Activated CD4-positive, alpha-beta T cell treated with anti-CD3 and anti-CD28 coated beads for 4 hours (primary cell): ENCODE results near the gene DIP2C.
"Not testable (repeated sequence)": the region's sequence is repeated elsewhere in the genome, so short reads cannot be mapped to it uniquely, and the experiment has no call there.

Source experiments
- DNase-seq, 2 donors: peaks; one replicate each; pipeline ENCODE4 v3.0.0-alpha.2; 2020

Gene DIP2C

DNA sequence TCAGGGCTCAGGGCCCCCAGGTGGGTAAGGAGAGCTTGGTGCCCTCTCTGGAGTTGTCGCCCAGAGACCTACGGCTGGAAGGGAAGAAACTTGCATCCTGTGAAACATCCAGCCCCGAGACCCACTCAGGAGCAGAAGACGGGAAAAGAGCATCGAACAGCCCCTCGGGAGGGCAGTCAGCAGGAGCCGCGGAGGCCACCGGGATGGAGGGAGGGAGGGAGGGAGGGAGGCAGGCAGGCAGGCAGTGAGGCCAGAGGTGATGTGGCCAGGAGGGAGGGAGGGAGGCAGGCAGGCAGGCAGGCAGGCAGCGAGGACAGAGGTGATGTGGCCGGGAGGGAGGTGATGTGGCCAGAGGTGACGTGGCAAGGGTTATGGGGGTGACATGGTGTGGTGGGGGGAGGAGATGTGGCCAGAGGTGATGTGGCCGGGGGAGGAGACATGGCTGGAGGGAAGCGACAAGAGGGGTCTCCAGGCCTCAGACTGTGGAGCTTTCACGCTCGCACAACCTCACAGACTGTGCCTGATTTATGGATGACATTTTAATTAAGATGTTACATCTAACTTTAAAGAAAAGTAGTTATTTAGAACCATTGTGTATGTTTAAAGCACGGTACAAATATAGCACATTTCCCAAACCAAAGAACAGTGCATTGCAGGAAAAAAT, 141.1 kb downstream of the DIP2C start:
- no peak for DNase-seq

DNA sequence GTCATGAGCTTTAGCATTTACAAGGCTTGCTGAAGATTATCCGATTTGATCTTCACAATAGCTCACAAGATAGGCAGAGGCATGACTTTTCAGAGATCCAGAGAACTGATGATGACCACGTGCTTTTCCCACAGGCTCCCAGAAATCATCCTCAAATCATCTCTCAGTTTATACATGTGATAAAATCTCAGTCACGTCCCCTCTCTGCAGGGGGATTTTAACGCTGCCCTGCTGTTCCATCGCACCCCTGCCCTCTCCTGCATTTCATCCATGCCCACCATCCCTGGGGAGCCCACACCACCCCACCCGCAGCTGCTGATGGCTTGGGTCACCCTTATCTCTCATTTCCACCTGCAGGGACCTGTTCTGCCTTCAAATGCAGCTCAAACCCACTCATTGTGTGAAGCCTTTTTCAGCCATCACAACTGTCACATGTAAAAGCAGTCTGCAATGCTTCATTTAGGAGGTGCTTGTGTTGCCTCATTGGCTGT, 141.8 kb downstream of the DIP2C start:
- no peak for DNase-seq

DNA sequence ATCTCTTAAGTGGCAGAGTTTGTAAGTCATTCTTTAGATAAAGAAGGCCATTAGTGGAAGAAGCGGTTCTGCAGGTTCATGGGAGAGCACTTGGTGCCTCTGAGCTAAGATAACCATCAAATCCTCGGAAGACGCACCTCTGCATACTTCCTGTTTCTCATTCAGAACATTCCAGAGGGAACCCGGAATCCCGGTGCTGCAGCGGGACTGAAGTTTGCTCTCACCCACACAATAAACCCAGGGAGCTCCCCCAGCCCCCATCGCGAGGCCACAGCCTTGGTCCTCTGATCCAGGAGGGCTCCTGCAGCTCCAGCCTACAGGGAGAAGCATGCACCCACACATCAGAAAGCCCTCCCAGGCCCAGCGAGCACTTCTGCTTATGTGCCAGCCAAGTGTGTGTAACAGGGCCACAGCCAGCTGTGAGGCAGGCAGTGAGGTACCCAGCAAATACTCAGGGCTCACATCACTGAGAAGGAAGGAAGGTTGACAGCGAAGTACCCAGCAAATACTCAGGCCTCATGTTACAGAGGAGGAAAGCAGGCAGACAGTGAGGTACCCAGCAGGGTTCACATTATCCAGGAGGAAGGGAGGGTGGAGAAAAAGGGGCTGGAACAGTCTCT, 142.4 kb downstream of the DIP2C start:
- no peak for DNase-seq

GRCh38 chr10:546451-546850, 143.0 kb downstream of the DIP2C start:
- no peak for DNase-seq

- DNase-seq = no peak
Measured at GRCh38 chr10:543862-544822, 145.3 kb downstream of the DIP2C start.

GRCh38 chr10:543131-543530, 146.3 kb downstream of the DIP2C start:
- DNase-seq = no peak

GRCh38 chr10:541750-542371, 147.6 kb downstream of the DIP2C start:
- no peak for DNase-seq

- no peak for DNase-seq
Measured at GRCh38 chr10:541041-541440, 148.4 kb downstream of the DIP2C start.

- DNase-seq = no peak
Measured at GRCh38 chr10:538895-539294, 150.6 kb downstream of the DIP2C start.

GRCh38 chr10:536935-537334, 152.5 kb downstream of the DIP2C start:
- DNase-seq = no peak

DNA sequence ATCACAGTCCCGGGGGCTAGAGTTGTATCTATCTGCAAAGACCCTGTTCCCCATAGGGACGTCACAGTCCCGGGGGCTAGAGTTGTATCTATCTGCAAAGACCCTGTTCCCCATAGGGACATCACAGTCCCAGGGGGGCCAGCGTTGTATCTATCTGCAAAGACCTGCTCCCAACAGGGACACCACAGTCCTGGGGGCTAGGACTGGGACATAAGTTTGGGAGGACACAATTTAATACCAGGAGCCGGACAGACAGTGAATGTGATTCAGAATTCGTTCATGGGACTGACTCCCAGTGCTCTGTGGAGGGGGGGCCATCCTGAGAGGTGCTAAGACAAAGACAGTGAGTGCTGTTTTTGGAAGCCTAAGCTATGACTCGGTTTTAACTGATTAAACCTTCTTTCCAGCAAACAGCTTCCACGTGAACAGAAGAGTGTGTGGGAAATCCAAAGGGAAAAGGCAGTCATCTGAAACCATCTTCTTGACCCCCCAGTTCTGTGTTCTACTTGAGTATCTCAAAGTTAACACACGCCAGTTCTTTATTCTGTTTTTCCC, 153.0 kb downstream of the DIP2C start:
- DNase-seq = no peak

DNA sequence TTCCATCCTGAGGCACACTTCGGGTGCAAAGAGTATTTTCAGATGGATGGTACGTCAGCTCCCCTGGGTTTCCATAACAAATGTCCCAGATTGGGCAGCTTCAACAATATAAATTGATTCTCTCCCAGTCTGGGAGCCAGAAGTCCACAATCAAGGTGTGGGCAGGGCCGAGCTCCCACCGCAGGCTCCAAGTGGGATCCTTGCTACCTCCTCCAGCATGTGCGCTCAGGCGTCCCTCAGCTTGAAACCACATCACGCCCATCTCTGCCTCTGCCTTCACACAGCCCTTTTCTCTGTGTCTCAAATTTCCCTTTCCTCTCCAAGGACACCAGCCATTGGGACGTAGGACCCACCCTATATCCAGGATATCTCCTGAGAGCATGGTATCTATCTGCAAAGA, 153.5 kb downstream of the DIP2C start:
- DNase-seq = no peak

DNA sequence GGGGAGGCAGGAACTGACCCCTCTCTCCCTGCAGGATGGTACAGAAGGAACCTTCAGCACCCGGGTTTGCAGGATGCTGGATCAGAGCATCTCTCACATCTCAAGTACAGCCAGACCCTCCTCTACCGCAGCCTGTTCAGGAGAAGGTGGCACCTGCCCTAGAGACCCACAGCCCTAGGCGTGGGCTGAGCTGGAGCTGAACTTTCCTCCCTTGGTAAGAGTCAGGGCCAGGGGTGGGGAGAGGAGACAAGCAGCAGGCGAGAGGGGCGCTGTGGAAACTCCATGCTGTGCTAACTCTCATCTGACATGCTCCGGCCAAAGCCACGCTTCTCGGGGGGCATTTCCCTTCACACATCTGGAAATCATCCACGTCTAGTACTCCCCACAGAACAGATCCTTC, 154.4 kb downstream of the DIP2C start:
- no peak for DNase-seq

DNA sequence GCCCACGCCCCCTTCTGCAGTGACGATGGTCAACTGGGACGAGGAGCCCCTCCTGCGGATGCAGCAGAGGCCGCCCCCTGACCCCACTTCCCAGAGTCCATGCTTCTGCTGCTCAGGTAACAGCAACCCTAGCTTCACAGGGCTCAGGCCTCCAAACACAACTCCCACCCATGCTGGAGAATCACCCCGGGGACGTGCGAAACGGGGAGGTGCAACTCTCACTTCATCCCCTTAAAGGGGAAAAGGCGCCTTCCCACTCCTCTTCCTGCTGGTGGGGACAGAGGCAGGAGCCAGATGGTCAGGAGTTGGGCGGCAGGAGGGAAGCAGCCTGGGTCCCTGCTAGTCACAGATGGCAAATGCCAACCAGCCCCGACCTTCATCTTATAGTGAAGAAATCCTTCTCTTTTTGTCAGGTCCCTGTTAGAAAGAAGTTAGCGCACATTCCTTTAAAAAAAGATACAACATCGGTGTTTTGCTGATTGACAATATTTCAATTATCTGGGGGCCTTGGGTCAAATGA, 155.4 kb downstream of the DIP2C start:
- DNase-seq = no peak

DNA sequence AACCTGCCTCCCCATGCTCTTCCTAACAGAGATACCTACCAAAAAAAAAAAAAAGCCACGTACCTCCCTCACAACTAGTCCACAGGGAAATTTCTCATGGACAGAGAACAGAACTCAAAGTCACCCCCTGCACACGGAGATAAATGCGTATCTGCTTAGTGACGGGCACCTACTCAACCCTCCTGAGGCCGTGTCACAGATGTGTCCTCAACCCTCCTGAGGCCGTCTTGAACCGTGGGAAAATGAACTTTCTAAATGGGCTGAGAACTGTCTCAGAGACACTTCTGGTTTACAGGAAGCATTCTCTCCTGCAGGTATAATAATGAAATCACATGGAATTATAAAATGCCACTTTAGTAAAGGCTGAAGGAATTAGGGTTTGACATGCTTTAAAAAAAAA, 155.9 kb downstream of the DIP2C start:
- DNase-seq = no peak

DNA sequence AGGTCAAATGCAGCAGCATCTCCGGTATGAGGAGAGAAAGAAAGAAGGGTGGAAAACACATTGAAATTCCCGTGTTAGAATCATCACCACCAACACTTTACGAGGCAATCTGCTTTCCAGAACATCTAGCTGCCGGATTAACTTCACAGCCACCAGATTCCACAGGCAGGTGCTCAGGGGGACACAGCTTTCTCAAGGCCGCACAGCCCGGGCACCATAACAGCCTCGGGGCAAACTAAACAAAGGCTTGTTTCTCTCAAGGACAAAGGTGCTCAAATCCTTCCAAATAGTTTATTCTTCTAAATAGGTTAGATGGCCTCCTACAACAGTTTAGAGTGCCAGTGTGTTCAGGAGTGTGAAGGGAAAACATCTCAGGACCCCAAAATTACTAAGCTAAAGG, 156.3 kb downstream of the DIP2C start:
- DNase-seq = no peak

DNA sequence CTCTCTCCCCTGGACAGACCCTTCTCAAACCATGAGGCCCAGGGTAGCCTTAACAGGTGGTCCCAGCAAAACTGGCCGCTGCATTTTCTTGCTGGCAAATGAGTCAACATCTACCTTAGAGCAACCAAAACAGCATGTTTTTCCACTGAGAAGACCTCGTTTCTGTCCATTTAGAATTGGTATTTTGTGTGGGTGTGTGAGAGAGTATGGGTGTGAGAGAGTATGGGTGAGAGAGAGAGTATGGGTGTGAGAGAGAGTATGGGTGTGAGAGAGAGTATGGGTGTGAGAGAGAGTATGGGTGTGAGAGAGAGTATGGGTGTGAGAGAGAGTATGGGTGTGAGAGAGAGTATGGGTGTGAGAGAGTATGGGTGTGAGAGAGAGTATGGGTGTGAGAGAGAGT, 157.1 kb downstream of the DIP2C start:
- DNase-seq = not testable (repeated sequence)

GRCh38 chr10:531541-531940, 157.9 kb downstream of the DIP2C start:
- no peak for DNase-seq

GRCh38 chr10:530717-531116, 158.8 kb downstream of the DIP2C start:
- no peak for DNase-seq

DNA sequence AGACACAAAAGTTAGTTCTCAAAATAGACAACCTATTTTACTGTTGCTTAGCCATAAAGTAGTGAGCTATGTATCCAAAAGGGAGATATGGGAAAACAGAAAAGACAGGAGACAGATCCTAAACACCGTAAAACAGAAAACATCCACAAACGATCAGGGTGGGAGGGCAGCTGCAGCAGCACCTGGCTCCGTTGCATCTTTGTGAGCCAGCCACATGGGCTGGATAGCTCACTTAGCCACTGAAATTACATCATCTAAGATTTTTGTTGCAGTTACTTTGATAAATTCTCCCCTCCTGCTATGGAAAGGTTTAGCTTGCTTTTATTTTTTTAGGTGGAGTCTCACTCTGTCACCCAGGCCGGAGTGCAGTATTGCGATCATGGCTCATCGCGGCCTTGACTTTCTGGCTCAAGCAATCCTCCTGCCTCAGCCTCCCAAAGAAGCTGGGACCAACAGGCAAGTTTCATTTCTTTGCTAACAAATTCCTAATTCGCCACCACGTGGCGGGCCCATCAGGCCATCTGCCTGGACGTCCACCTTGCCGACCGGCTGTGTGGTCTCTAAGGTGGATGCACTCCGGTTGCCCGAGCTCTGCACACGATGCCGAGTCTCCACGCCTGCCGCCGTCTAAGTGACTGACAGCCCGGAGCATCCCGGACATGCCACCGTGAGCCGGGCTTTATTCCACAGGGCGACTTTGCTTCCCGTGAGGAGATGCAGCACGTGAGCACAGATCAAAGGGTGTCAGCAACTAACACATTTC, 159.8 kb downstream of the DIP2C start:
- DNase-seq = no peak
